PC-3 (cell line): ENCODE measurements around the gene WDR62. TPM values are rescaled to one million over a fixed set of nuclear protein-coding genes. Genes with fewer than 3 reads are reported as not detected.
A peak's percentile ranks its signal among the peaks of the same experiment; 100 is the strongest.
"Not testable (repeated sequence)": the region's sequence is repeated elsewhere in the genome, so short reads cannot be mapped to it uniquely, and the experiment has no call there.

Source experiments
- ATAC-seq: fragments of 200-7000 bp; cut with Tn5 transposase; 2 replicates; pipeline ENCODE4 v1.9.1; 2020; ENCODE audit warnings: mild to moderate bottlenecking, moderate library complexity
- BruUV-seq: library from RNA; stranded (reverse); fragments of 400-500 nt; replicated peaks from 2 replicates; lab custom pipeline; 2021; lab: Mats Ljungman, UMichigan
- CTCF ChIA-PET: fragments of 300-600 bp; sonication (Branson Sonifier 250); formaldehyde crosslinking; loops from one replicate; lab custom pipeline; 2022; ENCODE audit warnings: antibody characterized with exemption; lab: Charles Lee
- POLR2A ChIA-PET: fragments of 300-600 bp; sonication (Branson Sonifier 250); formaldehyde crosslinking; loops from one replicate; lab custom pipeline; 2022; ENCODE audit warnings: antibody characterized with exemption; ENCODE audit not compliant: unreplicated experiment; lab: Charles Lee
- DNase-seq: peaks from one replicate; pipeline ENCODE4 v3.0.0-alpha.2; 2015
- H2AFZ ChIP-seq: fragments of 300-600 bp; sonication (generic); 2 replicates; pipeline ENCODE4 v1.6.0; 2016; ENCODE audit warnings: antibody characterized with exemption, low read length
- H3F3A ChIP-seq: fragments of 300-600 bp; sonication (generic); one replicate; pipeline ENCODE4 v1.6.0; 2017; ENCODE audit warnings: antibody characterized with exemption, low read length, control low read depth, mild to moderate bottlenecking; ENCODE audit not compliant: unreplicated experiment
- H3K27ac ChIP-seq: fragments of 300-600 bp; sonication (generic); 2 replicates; pipeline ENCODE4 v1.5.1; 2016; ENCODE audit warnings: mild to moderate bottlenecking, low read length
- H3K27me3 ChIP-seq: fragments of 300-600 bp; sonication (generic); 2 replicates; pipeline ENCODE4 v1.6.1; 2016; ENCODE audit warnings: low read length, mixed read lengths
- H3K36me3 ChIP-seq: fragments of 300-600 bp; sonication (generic); 2 replicates; pipeline ENCODE4 v1.6.1; 2016; ENCODE audit warnings: low read depth, mixed run types, low read length, mixed read lengths
- H3K4me1 ChIP-seq: fragments of 300-600 bp; sonication (generic); 2 replicates; pipeline ENCODE4 v1.5.1; 2016; ENCODE audit warnings: low read length; ENCODE audit not compliant: insufficient read depth
- H3K4me2 ChIP-seq: fragments of 300-600 bp; sonication (generic); 2 replicates; pipeline ENCODE4 v1.6.0; 2016; ENCODE audit warnings: low read length
- H3K4me3 ChIP-seq: fragments of 300-600 bp; sonication (generic); 2 replicates; pipeline ENCODE4 v1.5.1; 2016; ENCODE audit warnings: mild to moderate bottlenecking, low read length, mixed read lengths
- H3K79me2 ChIP-seq: fragments of 300-600 bp; sonication (generic); 2 replicates; pipeline ENCODE4 v1.6.1; 2017; ENCODE audit warnings: low read length, mixed read lengths
- H3K9ac ChIP-seq: fragments of 300-600 bp; sonication (generic); 2 replicates; pipeline ENCODE4 v1.6.0; 2016; ENCODE audit warnings: mild to moderate bottlenecking, low read length
- H3K9me2 ChIP-seq: fragments of 300-600 bp; sonication (generic); replicated peaks from 2 replicates; pipeline ENCODE4 v1.6.1; 2016; ENCODE audit warnings: mixed run types, low read length, mixed read lengths
- H3K9me3 ChIP-seq: fragments of 300-600 bp; sonication (generic); 2 replicates; pipeline ENCODE4 v1.6.1; 2016; ENCODE audit warnings: low read length, mixed read lengths
- H4K20me1 ChIP-seq: fragments of 300-600 bp; sonication (generic); 2 replicates; pipeline ENCODE4 v1.6.1; 2016; ENCODE audit warnings: low read length, mixed read lengths
- CTCF ChIP-seq: fragments of 300-600 bp; sonication (generic); conservative IDR thresholded peaks from 2 replicates; pipeline ENCODE4 v1.5.1; 2017; ENCODE audit warnings: antibody characterized with exemption, low read depth, mild to moderate bottlenecking, low read length
- EZH2 ChIP-seq: fragments of 300-600 bp; sonication (generic); IDR thresholded peaks from one replicate; pipeline ENCODE4 v1.6.1; 2017; ENCODE audit warnings: antibody characterized with exemption, mild to moderate bottlenecking, low read length; ENCODE audit not compliant: unreplicated experiment
- EZH2phosphoT487 ChIP-seq: fragments of 300-600 bp; sonication (generic); IDR thresholded peaks from 2 replicates; pipeline ENCODE4 v1.6.1; 2018; ENCODE audit warnings: mild to moderate bottlenecking, antibody characterized with exemption, low read length, borderline replicate concordance
- intact Hi-C: fragments of 100-400 bp; cut with micrococcal nuclease; formaldehyde crosslinking; loops from 2 replicates; pipeline ENCODE4 v1.9.0; 2023
- total RNA-seq: library from RNA; depleted of rRNA; stranded (reverse); fragments of >200 nt; gene quantifications from 2 replicates; pipeline ENCODE4 v1.2.3, GENCODE V29; 2014

The WDR62 gene
- total RNA-seq, 1 experiment from 2014 or later = 13.9 TPM

GRCh38 chr19:36121486-36122124, 66.9 kb downstream of the WDR62 start:
- POLR2A ChIA-PET = no interaction called here
- no peak for DNase-seq
- intact Hi-C loops = no loop called here
- BruUV-seq = no TSS peak
- Histone ChIP-seq H3K9me2 (no peaks in the 10 kb centered on the region), H3K9me3 (no peaks in the 10 kb centered on the region), H3K79me2 (peaks cover 3% of the 10 kb centered on the region; the same call in 1 of the 2 replicates), H2AFZ (no peak overlapping the region), H3K4me1 (0 out of 2 replicates have a peak, but pooled peaks cover 3% of the 10 kb centered on the region), H3K27me3 (no peaks in the 10 kb centered on the region), H3K4me3 (no peak overlapping the region), H3K36me3 (peaks cover 7% of the 10 kb centered on the region; the same call in 1 of the 2 replicates), H4K20me1 (no peaks in the 10 kb centered on the region), H3K9ac (no peak overlapping the region), H3K27ac (no peak overlapping the region), H3F3A (no peaks in the 10 kb centered on the region), H3K4me2 (no peak overlapping the region)
- ATAC-seq = no peak
- CTCF ChIA-PET = no interaction called here
- TF ChIP-seq EZH2phosphoT487 (no peak), CTCF (no peak), EZH2 (no peak)

- BruUV-seq = no TSS peak
- Histone ChIP-seq H3K27me3 (no peaks in the 10 kb centered on the region), H3K9me3 (no peaks in the 10 kb centered on the region), H3K4me1 (0 out of 2 replicates have a peak, but pooled peaks cover 6% of the 10 kb centered on the region), H2AFZ (no peak overlapping the region), H3K79me2 (no peaks in the 10 kb centered on the region), H3K9me2 (no peaks in the 10 kb centered on the region), H3K27ac (no peak overlapping the region), H3K9ac (no peak overlapping the region), H3F3A (no peaks in the 10 kb centered on the region), H3K4me2 (no peak overlapping the region), H3K4me3 (no peak overlapping the region), H3K36me3 (peaks cover 7% of the 10 kb centered on the region; the same call in 1 of the 2 replicates), H4K20me1 (no peaks in the 10 kb centered on the region)
- no peak for TF ChIP-seq EZH2
- no peak for TF ChIP-seq CTCF
- no peak for TF ChIP-seq EZH2phosphoT487
- ChIA-PET CTCF (no interaction called here), POLR2A (interaction anchor here (0.6 kb wide), 1 partner anchor 112 kb away, joined by 3 read pairs; no protein-coding TSS in a partner anchor)
- ATAC-seq = no peak
- intact Hi-C loops = no loop called here
- DNase-seq = no peak
These were observed 70.9 kb downstream of the WDR62 start for GRCh38 chr19:36125557-36125956.

- H3K4me1 ChIP-seq = peaks cover 18% of the 10 kb centered on the region
- H4K20me1 ChIP-seq = no peaks in the 10 kb centered on the region
- no peaks in the 10 kb centered on the region for H3K9me2 ChIP-seq
- peak overlapping the region; percentile 78 for H3K4me2 ChIP-seq
- intact Hi-C loops = no loop called here
- TF ChIP-seq EZH2 (no peak), CTCF (no peak), EZH2phosphoT487 (no peak)
- H3K27ac ChIP-seq = peak overlapping the region; percentile 73
- ChIA-PET CTCF (no interaction called here), POLR2A (interaction anchor here (0.5 to 1.0 kb wide), 4 partner anchors 11 to 529 kb away, joined by 3 to 5 read pairs (median 5); partner anchors contain the start of gene CAPNS1)
- DNase-seq (no peak), ATAC-seq (no peak)
- peaks cover 7% of the 10 kb centered on the region; the same call in 1 of the 2 replicates for H3K36me3 ChIP-seq
- H3K79me2 ChIP-seq = no peaks in the 10 kb centered on the region
- no peaks in the 10 kb centered on the region for H3K27me3 ChIP-seq
- H3K4me3 ChIP-seq = peak overlapping the region; percentile 57
- peak overlapping the region; percentile 70 for H3K9ac ChIP-seq
- H3K9me3 ChIP-seq = no peaks in the 10 kb centered on the region
- TSS peak; percentile 91 for BruUV-seq
- H2AFZ ChIP-seq = peak overlapping the region; percentile 85
- no peaks in the 10 kb centered on the region for H3F3A ChIP-seq
These were observed 73.7 kb downstream of the WDR62 start for GRCh38 chr19:36128392-36128736.

- intact Hi-C loops, H3K36me3 ChIP-seq, H3K9me3 ChIP-seq, H3K4me3 ChIP-seq, H4K20me1 ChIP-seq, CTCF ChIA-PET, H2AFZ ChIP-seq, H3K79me2 ChIP-seq, DNase-seq, BruUV-seq, H3K27me3 ChIP-seq, H3K9me2 ChIP-seq, H3K9ac ChIP-seq, H3K4me2 ChIP-seq, H3F3A ChIP-seq, ATAC-seq, POLR2A ChIA-PET: not testable (repeated sequence)
- peaks cover 22% of the 10 kb centered on the region for H3K4me1 ChIP-seq
- peak overlapping the region; percentile 72 for H3K27ac ChIP-seq
These were observed 76.5 kb downstream of the WDR62 start for GRCh38 chr19:36131221-36131620.
